T-helper 1 cell treated with Interleukin-12 subunit alpha and Interleukin-12 subunit beta and Interleukin-4 antibody, amounts not matched to agents 30 μg/mL and 1 μg/mL, for 36 hours (primary cell): ENCODE data around the gene KIF24.
A peak's percentile ranks its signal among the peaks of the same experiment; 100 is the strongest.

Source experiments
- H3K27ac Mint-ChIP-seq: one replicate; pipeline ENCODE4 v1.8.0; 2021; ENCODE audit warnings: mild to moderate bottlenecking, mixed read lengths
- H3K27me3 Mint-ChIP-seq: one replicate; pipeline ENCODE4 v1.8.0; 2021; ENCODE audit warnings: low read depth, mixed read lengths
- H3K36me3 Mint-ChIP-seq: one replicate; pipeline ENCODE4 v1.8.0; 2021; ENCODE audit warnings: low read depth, mixed read lengths
- H3K4me1 Mint-ChIP-seq: one replicate; pipeline ENCODE4 v1.8.0; 2021; ENCODE audit warnings: low read depth, mixed read lengths
- H3K4me3 Mint-ChIP-seq: one replicate; pipeline ENCODE4 v1.8.0; 2021; ENCODE audit warnings: mild to moderate bottlenecking, moderate library complexity, mixed read lengths
- H3K9me3 Mint-ChIP-seq: one replicate; pipeline ENCODE4 v1.8.0; 2021; ENCODE audit warnings: mixed read lengths

KIF24 gene, protein sequence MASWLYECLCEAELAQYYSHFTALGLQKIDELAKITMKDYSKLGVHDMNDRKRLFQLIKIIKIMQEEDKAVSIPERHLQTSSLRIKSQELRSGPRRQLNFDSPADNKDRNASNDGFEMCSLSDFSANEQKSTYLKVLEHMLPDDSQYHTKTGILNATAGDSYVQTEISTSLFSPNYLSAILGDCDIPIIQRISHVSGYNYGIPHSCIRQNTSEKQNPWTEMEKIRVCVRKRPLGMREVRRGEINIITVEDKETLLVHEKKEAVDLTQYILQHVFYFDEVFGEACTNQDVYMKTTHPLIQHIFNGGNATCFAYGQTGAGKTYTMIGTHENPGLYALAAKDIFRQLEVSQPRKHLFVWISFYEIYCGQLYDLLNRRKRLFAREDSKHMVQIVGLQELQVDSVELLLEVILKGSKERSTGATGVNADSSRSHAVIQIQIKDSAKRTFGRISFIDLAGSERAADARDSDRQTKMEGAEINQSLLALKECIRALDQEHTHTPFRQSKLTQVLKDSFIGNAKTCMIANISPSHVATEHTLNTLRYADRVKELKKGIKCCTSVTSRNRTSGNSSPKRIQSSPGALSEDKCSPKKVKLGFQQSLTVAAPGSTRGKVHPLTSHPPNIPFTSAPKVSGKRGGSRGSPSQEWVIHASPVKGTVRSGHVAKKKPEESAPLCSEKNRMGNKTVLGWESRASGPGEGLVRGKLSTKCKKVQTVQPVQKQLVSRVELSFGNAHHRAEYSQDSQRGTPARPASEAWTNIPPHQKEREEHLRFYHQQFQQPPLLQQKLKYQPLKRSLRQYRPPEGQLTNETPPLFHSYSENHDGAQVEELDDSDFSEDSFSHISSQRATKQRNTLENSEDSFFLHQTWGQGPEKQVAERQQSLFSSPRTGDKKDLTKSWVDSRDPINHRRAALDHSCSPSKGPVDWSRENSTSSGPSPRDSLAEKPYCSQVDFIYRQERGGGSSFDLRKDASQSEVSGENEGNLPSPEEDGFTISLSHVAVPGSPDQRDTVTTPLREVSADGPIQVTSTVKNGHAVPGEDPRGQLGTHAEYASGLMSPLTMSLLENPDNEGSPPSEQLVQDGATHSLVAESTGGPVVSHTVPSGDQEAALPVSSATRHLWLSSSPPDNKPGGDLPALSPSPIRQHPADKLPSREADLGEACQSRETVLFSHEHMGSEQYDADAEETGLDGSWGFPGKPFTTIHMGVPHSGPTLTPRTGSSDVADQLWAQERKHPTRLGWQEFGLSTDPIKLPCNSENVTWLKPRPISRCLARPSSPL (N-terminal part only)

DNA sequence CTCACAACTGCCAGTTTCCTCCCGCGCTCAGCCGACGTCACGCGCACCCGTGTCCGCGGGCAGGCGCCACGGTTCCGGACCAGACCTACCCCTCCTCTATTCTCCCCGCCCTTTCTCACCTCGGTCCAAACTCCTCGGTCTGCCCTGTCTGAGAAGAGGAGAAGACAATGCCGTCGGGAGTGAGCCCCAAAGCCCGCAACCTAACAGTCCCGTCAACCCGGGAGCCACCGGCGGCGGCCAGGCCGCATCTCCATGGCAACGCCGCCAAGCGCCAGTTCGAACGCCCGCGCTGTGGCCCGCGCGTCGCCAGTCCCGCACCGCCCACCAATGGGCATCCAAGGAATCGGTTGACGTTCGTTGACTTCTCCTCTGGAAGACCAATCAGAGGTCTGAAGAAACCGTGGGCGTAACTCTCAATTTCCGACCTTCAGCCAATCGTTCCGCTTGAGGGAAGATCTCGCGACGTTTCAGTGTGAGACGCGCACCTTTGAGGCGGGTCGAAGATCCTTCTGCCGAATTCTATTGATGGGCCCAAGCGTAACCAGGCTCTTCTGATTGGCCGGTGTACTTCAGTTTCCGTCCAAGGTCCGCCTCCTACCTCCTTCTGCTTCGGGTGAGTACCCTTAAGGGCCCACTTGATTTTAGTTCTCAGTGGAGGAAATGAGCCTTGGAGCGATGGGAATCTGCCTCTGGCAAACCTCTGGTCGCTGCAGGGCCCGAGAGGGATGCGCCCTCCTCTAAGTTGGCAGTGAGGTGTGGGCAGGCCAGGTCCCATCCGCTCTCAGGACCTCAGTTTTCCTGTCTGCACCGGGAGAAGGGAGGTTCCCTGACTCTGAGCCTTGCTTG is at the start of gene KIF24, which contains the start of gene NUDT2:
KIF24 (minus strand) TSS at position 282 of the 846 bp plus-strand sequence. CDS start 17,922 bp downstream, outside the sequence.
NUDT2 (plus strand) TSS at position 583 of the 846 bp plus-strand sequence. CDS start 9,471 bp downstream, outside the sequence.
- H3K4me3 Mint-ChIP-seq = peak within 1 kb of the TSS; percentile 93
- no peaks in the 10 kb centered on the region for H3K36me3 Mint-ChIP-seq
- H3K27ac Mint-ChIP-seq = peak within 1 kb of the TSS; percentile 96
- no peaks in the 10 kb centered on the region for H3K9me3 Mint-ChIP-seq
- peaks cover 32% of the 10 kb centered on the region for H3K4me1 Mint-ChIP-seq
- H3K27me3 Mint-ChIP-seq = no peaks in the 10 kb centered on the region

DNA sequence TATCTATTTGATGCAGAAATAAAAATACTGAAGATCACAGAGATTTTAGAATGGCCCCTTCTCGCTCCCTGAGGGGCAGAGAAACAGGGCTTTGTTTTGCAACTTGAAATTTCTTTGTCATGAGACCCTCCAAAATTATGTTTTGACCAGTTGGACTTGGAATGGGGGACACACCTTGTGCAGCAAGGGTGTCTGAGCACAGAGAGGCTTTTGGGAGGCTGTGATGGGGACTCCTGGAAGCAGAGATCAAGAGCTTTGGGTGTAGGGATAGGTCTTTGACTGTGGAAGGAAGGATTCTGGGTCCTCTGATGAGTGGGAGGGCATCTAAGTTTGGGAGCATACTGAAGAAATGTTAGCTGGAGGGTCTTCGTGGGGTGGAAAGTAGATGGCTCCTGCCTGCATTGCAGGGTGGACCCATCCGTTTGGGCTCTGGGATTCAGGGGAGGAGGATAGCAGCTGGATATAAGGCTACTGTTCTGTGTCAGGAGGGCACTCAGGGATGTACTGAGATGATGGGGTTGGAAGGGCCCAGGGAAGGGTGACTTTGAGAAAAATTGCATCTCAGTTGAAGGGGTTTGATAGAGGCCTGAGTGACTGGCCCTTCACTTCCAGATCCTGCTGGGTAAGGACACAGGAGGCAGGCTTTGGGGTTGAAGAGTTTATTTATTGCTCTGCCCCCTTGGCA is 49.5 kb upstream of the KIF24 start:
- no peaks in the 10 kb centered on the region for H3K36me3 Mint-ChIP-seq
- peaks cover 16% of the 10 kb centered on the region for H3K27me3 Mint-ChIP-seq
- peak overlapping the region; percentile 3 for H3K4me3 Mint-ChIP-seq
- no peak overlapping the region for H3K27ac Mint-ChIP-seq
- no peaks in the 10 kb centered on the region for H3K9me3 Mint-ChIP-seq
- H3K4me1 Mint-ChIP-seq = peaks cover 32% of the 10 kb centered on the region

DNA sequence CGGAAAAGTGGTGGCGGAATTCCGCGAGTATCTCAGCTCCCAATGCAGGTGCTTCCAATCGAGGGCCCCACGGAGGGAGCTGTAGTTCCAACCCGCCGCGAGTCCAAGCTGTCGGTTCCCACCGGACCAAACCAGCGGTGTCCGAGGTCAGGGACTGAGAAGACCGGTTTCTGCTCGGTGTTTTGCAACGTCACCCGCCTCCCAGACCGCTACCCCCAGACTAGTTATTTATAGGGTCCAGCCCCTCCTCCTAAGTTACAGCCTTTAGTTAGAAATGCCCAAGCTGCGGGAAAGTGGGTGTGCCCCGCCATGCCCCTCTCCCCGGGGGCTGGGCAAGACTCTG is 48.3 kb upstream of the KIF24 start:
- Mint-ChIP-seq H3K9me3 (no peaks in the 10 kb centered on the region), H3K27ac (no peak overlapping the region), H3K36me3 (no peaks in the 10 kb centered on the region), H3K4me1 (peaks cover 32% of the 10 kb centered on the region), H3K4me3 (peak overlapping the region; percentile 88), H3K27me3 (peaks cover 11% of the 10 kb centered on the region)

DNA sequence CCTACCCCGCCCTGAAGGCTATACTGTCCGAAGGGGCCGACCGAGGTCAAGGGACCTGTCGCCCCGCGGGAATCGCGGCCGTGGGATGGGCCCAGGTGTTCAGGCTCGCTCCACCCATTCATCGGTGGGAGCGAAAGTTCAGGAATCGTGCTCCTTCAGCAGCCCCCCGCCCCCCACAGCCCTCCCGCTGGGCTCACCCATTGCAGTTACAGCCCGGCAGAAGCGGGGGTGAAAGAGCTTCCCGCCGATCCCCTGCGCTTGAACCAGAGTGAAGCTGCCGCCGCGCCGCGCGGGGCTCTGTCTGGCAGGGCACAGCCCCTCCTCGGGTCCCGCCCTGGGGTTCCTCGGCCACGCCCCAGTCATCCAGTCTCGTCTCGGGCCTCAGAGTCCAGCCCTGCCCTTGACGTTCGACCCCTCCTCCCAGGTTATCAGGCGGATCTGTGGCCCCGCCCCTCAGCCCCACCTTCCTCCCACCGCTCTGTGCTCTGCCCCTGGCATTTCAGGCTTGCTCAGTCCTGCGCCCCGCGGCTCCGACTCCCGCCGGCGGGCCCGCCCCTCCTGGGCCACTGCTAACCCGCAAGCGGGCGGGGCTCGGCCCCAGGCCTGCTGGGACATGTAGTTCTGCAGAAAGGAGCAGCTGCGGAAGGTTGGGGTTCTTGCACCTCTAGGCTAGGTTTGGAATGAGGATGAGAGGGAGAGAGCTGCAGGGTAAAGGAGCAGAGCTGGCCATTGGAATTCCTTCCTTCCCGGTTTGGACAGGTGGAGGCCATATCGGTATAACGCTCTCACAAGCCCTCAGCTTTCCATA is 47.7 kb upstream of the KIF24 start, which contains the start of gene MYORG:
MYORG (minus strand) TSS at position 303 of the 808 bp plus-strand sequence. CDS start 3,955 bp downstream, outside the sequence.
- H3K4me3 Mint-ChIP-seq = peak within 1 kb of the TSS; percentile 88
- peaks cover 32% of the 10 kb centered on the region for H3K4me1 Mint-ChIP-seq
- no peaks in the 10 kb centered on the region for H3K9me3 Mint-ChIP-seq
- peak within 1 kb of the TSS; percentile 68 for H3K27ac Mint-ChIP-seq
- peaks cover 9% of the 10 kb centered on the region for H3K27me3 Mint-ChIP-seq
- no peaks in the 10 kb centered on the region for H3K36me3 Mint-ChIP-seq

DNA sequence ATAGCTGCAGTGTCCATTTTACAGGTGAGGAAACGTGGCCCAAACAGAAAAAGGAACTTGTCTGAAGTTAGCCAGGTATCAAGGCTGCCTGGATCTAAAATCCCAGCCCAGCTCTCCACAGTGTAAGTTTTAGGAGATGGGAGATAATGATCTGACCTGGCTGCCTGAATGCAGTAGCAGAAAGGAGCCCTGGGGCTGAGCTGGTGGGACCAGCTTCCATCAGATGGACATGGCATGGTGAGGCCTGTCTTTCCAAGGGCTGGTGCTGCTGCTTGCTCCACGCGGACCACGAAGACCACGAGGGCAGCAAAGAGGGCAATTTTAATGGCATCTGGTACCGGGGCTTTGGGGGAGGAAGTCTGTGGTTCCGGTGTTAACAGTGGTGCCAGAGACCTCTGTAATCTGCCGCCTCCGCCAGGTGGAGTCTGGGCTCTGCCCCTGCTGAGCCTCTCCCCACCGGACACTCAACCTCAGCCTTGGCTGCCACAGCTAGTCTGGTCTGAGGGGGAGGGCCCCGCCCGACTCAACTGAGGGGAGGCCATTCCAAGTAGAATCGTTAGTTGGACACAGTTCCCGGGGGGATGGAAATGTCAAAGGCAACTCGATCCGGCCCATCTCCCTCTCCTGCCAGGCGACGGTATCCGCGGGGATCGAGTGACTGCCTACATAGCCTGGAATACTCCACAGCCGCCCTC is 47.0 kb upstream of the KIF24 start:
- H3K4me1 Mint-ChIP-seq = peaks cover 26% of the 10 kb centered on the region
- peak overlapping the region; percentile 88 for H3K4me3 Mint-ChIP-seq
- peak overlapping the region; percentile 68 for H3K27ac Mint-ChIP-seq
- no peaks in the 10 kb centered on the region for H3K9me3 Mint-ChIP-seq
- peaks cover 2% of the 10 kb centered on the region for H3K36me3 Mint-ChIP-seq
- H3K27me3 Mint-ChIP-seq = peaks cover 2% of the 10 kb centered on the region

DNA sequence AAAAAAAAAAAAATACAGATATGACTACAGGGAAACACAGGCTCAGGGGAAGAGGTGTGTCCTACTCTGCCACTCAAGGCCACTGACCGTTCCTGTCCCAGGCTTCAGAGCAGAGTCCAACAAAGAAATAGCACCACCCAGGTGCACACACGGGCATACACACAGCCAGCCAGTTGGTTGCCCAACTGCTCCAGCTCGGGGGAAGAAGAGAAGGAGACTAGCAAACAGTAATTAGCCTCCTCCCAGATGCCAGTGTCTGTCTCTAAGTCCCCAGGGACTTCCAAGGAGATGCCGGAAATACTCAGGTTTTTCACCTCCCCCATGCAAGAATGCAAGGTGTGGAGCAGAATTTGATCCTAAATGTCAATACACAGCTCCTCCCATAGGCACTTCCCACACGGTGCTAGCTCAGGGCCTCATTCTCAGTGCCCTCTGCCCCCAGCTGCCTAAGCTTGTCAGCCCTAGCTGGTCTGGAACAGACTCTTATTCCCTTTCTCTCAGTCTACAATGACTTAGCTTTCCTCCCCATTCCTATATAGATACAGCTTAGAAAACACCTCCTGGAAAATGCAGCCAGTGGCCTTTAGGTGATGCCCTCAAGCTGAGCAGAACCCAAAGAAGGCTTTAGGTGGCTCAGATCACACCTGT is 46.0 kb upstream of the KIF24 start:
- Mint-ChIP-seq H3K27me3 (no peaks in the 10 kb centered on the region), H3K4me3 (peak overlapping the region; percentile 12), H3K27ac (no peak overlapping the region), H3K4me1 (peaks cover 21% of the 10 kb centered on the region), H3K36me3 (peaks cover 2% of the 10 kb centered on the region), H3K9me3 (no peaks in the 10 kb centered on the region)

DNA sequence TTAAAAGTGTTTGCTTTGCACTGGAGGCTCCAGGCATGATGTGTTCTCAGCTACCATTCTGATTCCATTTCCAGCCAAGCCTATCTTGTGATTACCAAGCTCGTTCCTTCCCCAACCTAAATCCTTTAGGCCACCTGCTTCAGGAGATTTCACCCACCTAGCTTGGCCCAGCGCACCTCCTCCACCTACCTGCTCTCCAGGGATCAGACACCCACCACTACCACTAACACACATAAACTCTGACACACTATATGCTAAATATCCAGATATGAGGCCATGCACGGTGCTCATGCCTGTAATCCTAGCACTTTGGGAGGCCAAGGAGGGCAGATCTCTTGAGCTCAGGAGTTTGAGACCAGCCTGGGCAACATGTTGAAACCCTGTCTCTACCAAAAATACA is 45.3 kb upstream of the KIF24 start:
- Mint-ChIP-seq H3K4me3 (no peak overlapping the region), H3K4me1 (peaks cover 15% of the 10 kb centered on the region), H3K27ac (no peak overlapping the region), H3K9me3 (no peaks in the 10 kb centered on the region), H3K27me3 (no peaks in the 10 kb centered on the region), H3K36me3 (peaks cover 4% of the 10 kb centered on the region)

DNA sequence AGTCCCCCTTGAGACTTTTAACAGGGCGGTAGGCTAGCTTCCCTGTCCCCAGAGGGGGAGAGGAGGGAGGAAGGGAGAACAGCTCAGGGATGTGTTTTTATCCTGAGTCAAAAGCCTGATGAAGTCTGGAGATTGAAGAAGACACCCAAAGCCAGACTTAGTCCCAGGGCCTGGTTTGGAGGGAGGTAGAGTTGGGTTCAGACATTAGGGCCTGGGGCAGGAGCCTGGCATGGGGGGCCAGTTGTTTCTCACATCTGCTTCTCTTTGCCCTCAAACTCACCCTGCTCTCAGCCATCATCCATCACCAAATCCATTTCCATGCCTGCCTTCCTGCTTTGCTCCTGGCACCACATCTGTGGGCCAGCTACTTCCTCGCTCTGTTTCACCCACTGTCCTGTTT is 44.7 kb upstream of the KIF24 start:
- H3K4me3 Mint-ChIP-seq = no peak overlapping the region
- H3K4me1 Mint-ChIP-seq = peaks cover 12% of the 10 kb centered on the region
- H3K9me3 Mint-ChIP-seq = no peaks in the 10 kb centered on the region
- H3K27ac Mint-ChIP-seq = no peak overlapping the region
- peaks cover 4% of the 10 kb centered on the region for H3K36me3 Mint-ChIP-seq
- no peaks in the 10 kb centered on the region for H3K27me3 Mint-ChIP-seq

DNA sequence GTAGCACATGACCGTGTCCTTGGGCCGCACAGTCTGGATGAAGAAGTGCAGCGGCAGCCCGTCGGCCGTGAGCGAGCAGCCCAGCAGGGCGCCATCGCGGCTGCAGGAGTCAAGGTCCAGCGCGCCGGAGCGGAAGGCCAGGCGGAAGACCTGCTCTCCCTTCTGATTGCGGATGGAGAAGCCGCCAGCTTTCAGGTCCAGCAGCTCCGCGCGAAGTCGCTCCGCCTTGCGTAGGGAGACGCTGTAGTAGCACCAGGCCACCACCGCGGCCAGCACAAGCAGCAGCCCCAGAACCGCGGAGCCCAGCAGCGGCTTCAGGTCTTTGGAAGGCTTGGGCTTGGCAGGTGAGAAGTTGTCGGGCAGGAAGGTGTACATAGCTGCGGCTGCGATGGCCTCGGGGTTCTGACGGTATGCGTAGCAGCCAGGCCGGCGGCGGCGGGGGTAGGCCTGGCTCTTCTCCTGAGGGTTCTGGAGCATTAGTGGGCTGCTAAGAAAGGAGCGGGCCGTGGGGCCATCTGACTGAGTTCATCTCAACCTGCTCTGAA is 43.5 kb upstream of the KIF24 start:
- no peak overlapping the region for H3K27ac Mint-ChIP-seq
- no peaks in the 10 kb centered on the region for H3K27me3 Mint-ChIP-seq
- H3K4me3 Mint-ChIP-seq = no peak overlapping the region
- H3K4me1 Mint-ChIP-seq = peaks cover 12% of the 10 kb centered on the region
- H3K9me3 Mint-ChIP-seq = no peaks in the 10 kb centered on the region
- H3K36me3 Mint-ChIP-seq = peaks cover 9% of the 10 kb centered on the region

DNA sequence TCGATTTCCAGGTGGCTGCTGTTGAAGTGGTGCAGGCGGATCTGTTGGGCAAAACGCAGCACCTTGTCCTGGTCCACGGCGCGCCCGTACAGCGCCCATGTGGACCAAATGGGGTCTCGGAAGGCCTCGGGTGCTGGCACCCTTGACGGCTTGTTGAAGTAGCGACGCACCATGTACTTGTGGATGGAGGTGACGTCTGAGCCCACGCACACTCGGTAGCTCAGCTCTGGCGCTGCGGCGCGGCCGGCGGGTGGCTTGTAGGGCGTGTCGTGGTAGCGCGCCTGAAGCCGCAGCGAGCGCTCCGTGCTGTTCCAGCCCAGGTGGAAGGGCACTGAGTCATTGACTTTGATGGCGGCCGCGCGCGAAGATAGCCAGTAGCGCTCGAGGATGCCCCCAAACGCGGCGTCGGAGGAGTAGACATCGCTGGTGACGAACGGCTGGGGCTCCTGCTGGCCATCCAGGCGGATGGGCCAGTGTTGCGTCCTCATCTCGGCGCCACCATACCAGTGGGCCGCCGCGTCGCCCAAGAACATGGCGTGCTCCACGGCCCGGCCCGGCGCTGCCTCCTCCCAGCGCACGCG is 42.9 kb upstream of the KIF24 start:
- H3K4me3 Mint-ChIP-seq = no peak overlapping the region
- peaks cover 9% of the 10 kb centered on the region for H3K4me1 Mint-ChIP-seq
- H3K36me3 Mint-ChIP-seq = peaks cover 9% of the 10 kb centered on the region
- no peaks in the 10 kb centered on the region for H3K27me3 Mint-ChIP-seq
- no peak overlapping the region for H3K27ac Mint-ChIP-seq
- H3K9me3 Mint-ChIP-seq = no peaks in the 10 kb centered on the region
